ENCODE data around the gene SMS. TPM values are rescaled to one million over a fixed set of nuclear protein-coding genes. Genes with fewer than 3 reads are reported as not detected.

The SMS gene
- polyA plus RNA-seq, 4 donors: 57.0 to 166 (median 150) TPM

DNA sequence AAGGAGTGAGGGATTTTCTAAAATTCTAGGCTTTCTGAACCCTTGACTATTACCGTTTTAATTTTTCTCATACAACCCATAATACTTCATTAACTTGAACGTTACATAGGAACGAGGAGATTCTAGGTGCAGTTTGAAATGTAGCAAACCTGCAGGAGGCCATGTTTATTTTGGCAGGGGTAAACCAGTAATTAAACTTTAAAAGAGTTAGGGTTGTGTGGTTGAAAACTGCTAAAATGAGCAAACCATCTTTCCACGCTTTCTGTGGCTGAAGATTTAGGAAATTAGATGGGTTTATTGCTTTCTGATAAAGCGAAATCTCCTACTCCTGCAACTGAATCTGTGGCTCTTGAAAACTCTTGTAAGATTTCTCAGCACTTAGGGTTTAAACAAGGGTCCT, 93.3 kb downstream of the SMS start:
- no peak for DNase-seq (ENCODE audit: low read depth in 4 of 4, low spot score in 3 of 4)

DNA sequence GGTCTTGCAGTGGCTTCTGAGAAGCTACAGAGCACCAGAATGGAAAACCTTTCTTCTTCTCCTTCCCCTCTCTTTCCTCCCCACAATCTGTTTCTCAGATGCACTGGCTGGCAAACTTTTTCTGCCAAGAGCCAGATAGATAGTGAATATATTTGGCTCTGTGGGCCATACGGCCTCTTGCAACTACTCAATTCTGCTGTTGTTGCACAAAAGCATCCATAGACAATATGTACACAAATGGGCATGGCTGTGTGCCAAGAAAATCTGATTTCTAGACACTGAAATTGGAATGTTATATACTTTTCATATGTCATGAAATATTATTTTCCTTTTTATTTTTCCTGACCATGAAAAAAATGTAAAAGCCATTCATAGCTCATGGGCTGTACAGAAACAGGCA, 94.7 kb downstream of the SMS start:
- DNase-seq (ENCODE audit: low read depth in 4 of 4, low spot score in 3 of 4): no peak

DNA sequence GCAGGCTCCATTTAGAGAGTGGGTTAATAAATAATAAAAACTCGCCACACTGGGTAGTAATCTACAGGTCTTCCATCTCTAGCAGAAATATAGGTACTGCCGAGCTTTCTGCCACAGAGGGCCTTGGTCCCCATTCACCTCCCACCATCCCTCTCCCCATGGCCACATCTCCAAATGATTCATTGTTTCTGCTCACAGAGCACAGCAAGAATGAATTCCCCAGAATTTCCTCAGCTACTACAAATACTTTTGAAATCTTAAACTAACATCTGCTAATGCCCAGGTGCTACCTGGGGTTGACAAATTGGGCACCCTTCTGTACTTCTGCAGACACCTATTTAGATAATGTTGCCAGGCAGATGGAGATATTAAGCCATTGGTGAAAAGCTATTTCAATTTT, 96.7 kb downstream of the SMS start:
- DNase-seq (ENCODE audit: low read depth in 4 of 4, low spot score in 3 of 4): no peak

DNA sequence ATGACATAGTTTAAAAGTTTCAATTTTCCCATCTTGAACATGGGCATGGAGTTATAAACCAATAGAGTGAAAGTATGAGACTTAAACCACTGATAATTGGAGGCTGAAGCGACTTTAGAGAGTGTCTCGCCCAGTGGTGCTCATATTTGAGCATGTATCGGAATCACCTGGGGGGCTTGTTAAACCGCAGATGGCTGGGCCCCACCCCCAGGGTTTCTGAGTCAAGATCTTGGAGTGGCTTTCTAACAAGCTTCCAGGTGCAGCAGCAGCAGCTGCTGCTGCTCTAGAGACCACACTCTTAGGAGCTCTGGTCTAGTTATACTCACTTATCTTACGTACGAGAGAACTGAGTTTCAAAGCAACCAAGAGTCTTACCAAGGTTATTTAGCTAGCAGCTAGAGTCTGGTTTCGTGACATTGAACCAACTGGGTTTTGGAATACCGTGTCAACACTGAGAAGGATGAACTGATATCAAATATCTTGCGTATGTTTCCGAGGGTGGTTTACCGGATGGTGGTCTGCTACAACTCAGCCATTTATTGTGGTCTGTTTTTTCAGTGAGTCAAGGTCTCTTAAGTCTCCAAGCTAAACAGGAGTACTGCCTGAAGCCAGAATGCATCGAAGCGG, 97.5 kb downstream of the SMS start:
- DNase-seq (ENCODE audit: low read depth in 4 of 4, low spot score in 3 of 4): no peak

DNA sequence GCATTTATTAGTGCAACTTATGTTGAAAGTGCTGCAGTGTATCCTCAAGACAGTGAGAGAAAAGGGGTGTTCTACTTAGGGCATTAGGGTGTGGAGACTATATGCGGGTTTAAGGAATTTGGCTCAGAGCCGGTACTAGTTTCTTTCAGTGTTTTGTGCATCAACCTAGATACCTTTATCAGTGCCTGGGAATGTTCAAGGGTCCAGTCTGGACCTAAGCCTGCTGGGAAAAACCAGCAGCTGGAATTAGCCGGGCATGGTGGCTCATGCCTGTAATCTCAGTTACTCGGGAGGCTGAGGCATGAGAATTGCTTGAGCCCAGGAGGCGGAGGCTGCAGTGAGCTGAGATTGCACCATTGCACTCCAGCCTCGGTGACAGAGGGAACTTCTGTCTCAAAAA, 99.0 kb downstream of the SMS start:
- DNase-seq (ENCODE audit: low read depth in 4 of 4, low spot score in 3 of 4): no peak

DNA sequence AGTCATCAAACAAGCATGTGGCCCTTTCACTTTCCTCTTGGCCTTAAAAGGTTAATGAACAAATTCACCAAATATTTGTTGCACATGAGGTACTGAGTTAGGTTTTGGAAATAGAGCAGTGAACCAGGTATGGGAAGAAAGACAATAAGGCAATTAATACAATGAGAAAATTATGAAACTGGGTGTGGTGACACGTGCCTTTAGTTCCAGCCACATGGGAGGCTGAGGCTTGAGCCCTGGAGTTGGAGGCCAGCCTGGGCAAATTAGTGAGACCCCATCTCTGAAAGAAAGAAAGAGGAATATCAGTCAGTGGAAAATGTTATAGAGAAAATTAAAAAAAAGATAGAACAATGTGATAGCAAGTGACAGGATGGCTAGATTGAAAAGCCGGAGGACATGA, 99.7 kb downstream of the SMS start:
- DNase-seq (ENCODE audit: low read depth in 4 of 4, low spot score in 3 of 4): no peak

DNA sequence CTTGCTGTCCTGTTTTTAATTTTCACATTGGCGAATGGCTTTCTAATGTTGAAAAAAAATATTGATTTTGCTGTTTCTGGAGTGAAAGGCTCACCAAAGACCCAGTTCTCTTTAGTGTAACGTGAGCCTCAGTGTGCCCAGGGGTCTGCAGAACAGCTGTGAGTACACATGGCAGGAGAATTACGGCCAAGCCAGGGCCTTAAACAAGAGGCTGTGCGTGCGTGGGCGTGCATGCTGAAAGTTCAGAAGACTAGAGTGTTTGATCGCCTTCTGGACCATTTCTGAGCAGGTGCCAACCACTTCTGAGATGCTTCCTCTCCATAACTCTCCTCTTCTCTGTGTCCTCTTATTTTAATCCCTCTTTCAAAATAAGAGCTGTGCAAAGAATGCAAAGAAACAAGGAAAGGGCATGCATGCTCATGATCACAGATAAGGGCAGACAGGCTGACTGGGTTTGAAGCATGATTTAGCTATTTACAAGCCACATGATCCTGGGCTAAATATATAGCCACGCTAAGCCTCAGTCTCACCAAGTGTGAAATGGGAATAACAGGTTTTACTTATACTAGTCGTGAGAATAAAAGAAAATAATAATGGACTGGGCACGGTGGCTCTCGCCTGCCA, 101.5 kb downstream of the SMS start:
- no peak for DNase-seq (ENCODE audit: low read depth in 4 of 4, low spot score in 3 of 4)

DNA sequence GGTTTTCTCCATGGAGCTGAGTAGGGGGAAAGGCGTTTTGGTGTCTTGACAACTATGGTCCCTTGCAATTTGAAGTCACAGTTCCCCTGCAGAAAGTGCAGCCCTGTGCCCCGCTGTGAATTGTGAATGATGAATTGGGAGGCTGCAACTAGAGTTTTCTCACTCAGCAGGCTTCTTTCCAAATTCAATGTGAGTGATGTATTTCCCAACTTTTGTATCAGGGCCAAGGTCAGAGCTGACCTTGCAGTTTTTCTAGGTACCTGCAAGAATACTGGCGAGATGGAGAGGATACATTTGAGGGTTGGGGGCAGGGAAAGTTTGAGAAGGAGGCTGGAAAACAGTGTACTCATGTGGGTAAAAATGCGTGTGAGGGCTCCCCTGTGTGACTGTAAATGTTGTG, 103.4 kb downstream of the SMS start:
- no peak for DNase-seq (ENCODE audit: low read depth in 4 of 4, low spot score in 3 of 4)

Other genes starting within 250 kb of the SMS start
- under 1 TPM in 2 of 4 donors, not detected in 2; 0.27 to 0.32 TPM for gene SMPX, start 182.6 kb upstream of the SMS start, polyA plus RNA-seq (ENCODE audit: insufficient read length in 4 of 4)
- 10 to 100 TPM; 27.7 to 39.2 (median 32.9) TPM for gene MBTPS2, start 101.1 kb upstream of the SMS start, polyA plus RNA-seq (ENCODE audit: insufficient read length in 4 of 4)
- 1 to 10 TPM; 2.6 to 3.4 (median 3.2) TPM for gene YY2, start 84.7 kb upstream of the SMS start, polyA plus RNA-seq (ENCODE audit: insufficient read length in 4 of 4)
- gene PHEX, start 91.6 kb downstream of the SMS start, polyA plus RNA-seq (ENCODE audit: insufficient read length in 4 of 4): under 1 TPM; 0.30 to 0.46 (median 0.39) TPM